ENCODE measurements around the gene RFX2. TPM values are rescaled to one million over a fixed set of nuclear protein-coding genes. Genes with fewer than 3 reads are reported as not detected.

Gene RFX2
- total RNA-seq, 1 experiment from 2014 or later: 10.5 TPM

GRCh38 chr19:6101291-6101825 is 8.9 kb downstream of the RFX2 start:
- Histone ChIP-seq H3K27me3 (ENCODE audit: low read length) (no peaks in the 10 kb centered on the region), H3K27ac (ENCODE audit: low read length) (no peak overlapping the region), H3K4me3 (ENCODE audit: low read length) (no peak overlapping the region), H3F3A (ENCODE audit: low read length, unreplicated experiment) (no peaks in the 10 kb centered on the region), H3K79me2 (ENCODE audit: low read length) (no peaks in the 10 kb centered on the region), H3K9me3 (ENCODE audit: low read length) (no peaks in the 10 kb centered on the region), H3K9ac (ENCODE audit: low read length) (no peak overlapping the region), H2AFZ (ENCODE audit: low read length) (no peak overlapping the region), H3K4me1 (ENCODE audit: insufficient read depth, low read length) (peaks cover 13% of the 10 kb centered on the region), H3K9me2 (replicated peaks; ENCODE audit: low read length) (no peaks in the 10 kb centered on the region), H3K36me3 (ENCODE audit: low read depth, low read length) (no peaks in the 10 kb centered on the region), H3K4me2 (ENCODE audit: low read length) (no peak overlapping the region), H4K20me1 (ENCODE audit: low read length) (no peaks in the 10 kb centered on the region)
- TF ChIP-seq EZH2 (IDR thresholded peaks at IDR 0.05; ENCODE audit: low read length, unreplicated experiment) (no peak), EZH2phosphoT487 (IDR thresholded peaks at IDR 0.05; ENCODE audit: borderline replicate concordance, low read length) (no peak)
- TF ChIP-seq, protein P1, sequence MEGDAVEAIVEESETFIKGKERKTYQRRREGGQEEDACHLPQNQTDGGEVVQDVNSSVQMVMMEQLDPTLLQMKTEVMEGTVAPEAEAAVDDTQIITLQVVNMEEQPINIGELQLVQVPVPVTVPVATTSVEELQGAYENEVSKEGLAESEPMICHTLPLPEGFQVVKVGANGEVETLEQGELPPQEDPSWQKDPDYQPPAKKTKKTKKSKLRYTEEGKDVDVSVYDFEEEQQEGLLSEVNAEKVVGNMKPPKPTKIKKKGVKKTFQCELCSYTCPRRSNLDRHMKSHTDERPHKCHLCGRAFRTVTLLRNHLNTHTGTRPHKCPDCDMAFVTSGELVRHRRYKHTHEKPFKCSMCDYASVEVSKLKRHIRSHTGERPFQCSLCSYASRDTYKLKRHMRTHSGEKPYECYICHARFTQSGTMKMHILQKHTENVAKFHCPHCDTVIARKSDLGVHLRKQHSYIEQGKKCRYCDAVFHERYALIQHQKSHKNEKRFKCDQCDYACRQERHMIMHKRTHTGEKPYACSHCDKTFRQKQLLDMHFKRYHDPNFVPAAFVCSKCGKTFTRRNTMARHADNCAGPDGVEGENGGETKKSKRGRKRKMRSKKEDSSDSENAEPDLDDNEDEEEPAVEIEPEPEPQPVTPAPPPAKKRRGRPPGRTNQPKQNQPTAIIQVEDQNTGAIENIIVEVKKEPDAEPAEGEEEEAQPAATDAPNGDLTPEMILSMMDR (conservative IDR thresholded peaks at IDR 0.05; ENCODE audit: low read depth, low read length): no peak
- DNase-seq (no peak), ATAC-seq (no peak)
- intact Hi-C loops (cut with micrococcal nuclease): no loop called here
- no TSS peak for BruUV-seq (replicated peaks)
- POLR2A ChIA-PET (ENCODE audit: unreplicated experiment): no interaction called here
- CTCF ChIA-PET: no interaction called here

- Histone ChIP-seq H3K4me3 (ENCODE audit: low read length) (no peak overlapping the region), H3K4me1 (ENCODE audit: insufficient read depth, low read length) (peaks cover 13% of the 10 kb centered on the region), H3K27me3 (ENCODE audit: low read length) (no peaks in the 10 kb centered on the region), H4K20me1 (ENCODE audit: low read length) (no peaks in the 10 kb centered on the region), H3K79me2 (ENCODE audit: low read length) (no peaks in the 10 kb centered on the region), H3K4me2 (ENCODE audit: low read length) (no peak overlapping the region), H3K9me3 (ENCODE audit: low read length) (no peaks in the 10 kb centered on the region), H3F3A (ENCODE audit: low read length, unreplicated experiment) (no peaks in the 10 kb centered on the region), H2AFZ (ENCODE audit: low read length) (no peak overlapping the region), H3K9me2 (replicated peaks; ENCODE audit: low read length) (no peaks in the 10 kb centered on the region), H3K36me3 (ENCODE audit: low read depth, low read length) (no peaks in the 10 kb centered on the region), H3K27ac (ENCODE audit: low read length) (no peak overlapping the region), H3K9ac (ENCODE audit: low read length) (no peak overlapping the region)
- BruUV-seq (replicated peaks): no TSS peak
- DNase-seq (no peak), ATAC-seq (no peak)
- ChIA-PET CTCF (no interaction called here), POLR2A (ENCODE audit: unreplicated experiment) (no interaction called here)
- intact Hi-C loops (cut with micrococcal nuclease): no loop called here
- TF ChIP-seq EZH2phosphoT487 (IDR thresholded peaks at IDR 0.05; ENCODE audit: borderline replicate concordance, low read length) (no peak), EZH2 (IDR thresholded peaks at IDR 0.05; ENCODE audit: low read length, unreplicated experiment) (no peak)
- TF ChIP-seq, protein P1 (conservative IDR thresholded peaks at IDR 0.05; ENCODE audit: low read depth, low read length): no peak
Measured at GRCh38 chr19:6100284-6100915, 9.9 kb downstream of the RFX2 start.

- no peaks in the 10 kb centered on the region for H3K36me3 ChIP-seq (ENCODE audit: low read depth, low read length)
- ATAC-seq (no peak), DNase-seq (no peak)
- ChIA-PET POLR2A (ENCODE audit: unreplicated experiment) (no interaction called here), CTCF (no interaction called here)
- H3K4me1 ChIP-seq (ENCODE audit: insufficient read depth, low read length): peaks cover 13% of the 10 kb centered on the region
- H3K9me3 ChIP-seq (ENCODE audit: low read length): no peaks in the 10 kb centered on the region
- H4K20me1 ChIP-seq (ENCODE audit: low read length): no peaks in the 10 kb centered on the region
- H2AFZ ChIP-seq (ENCODE audit: low read length): no peak overlapping the region
- intact Hi-C loops (cut with micrococcal nuclease): no loop called here
- no peak overlapping the region for H3K4me3 ChIP-seq (ENCODE audit: low read length)
- H3K27ac ChIP-seq (ENCODE audit: low read length): no peak overlapping the region
- no peaks in the 10 kb centered on the region for H3K27me3 ChIP-seq (ENCODE audit: low read length)
- no peaks in the 10 kb centered on the region for H3K9me2 ChIP-seq (replicated peaks; ENCODE audit: low read length)
- no peaks in the 10 kb centered on the region for H3K79me2 ChIP-seq (ENCODE audit: low read length)
- TF ChIP-seq, protein P1 (conservative IDR thresholded peaks at IDR 0.05; ENCODE audit: low read depth, low read length): no peak
- no peak overlapping the region for H3K4me2 ChIP-seq (ENCODE audit: low read length)
- H3F3A ChIP-seq (ENCODE audit: low read length, unreplicated experiment): no peaks in the 10 kb centered on the region
- BruUV-seq (replicated peaks): no TSS peak
- H3K9ac ChIP-seq (ENCODE audit: low read length): no peak overlapping the region
Measured at GRCh38 chr19:6099599-6099998, 10.7 kb downstream of the RFX2 start.

Measured in PC-3 (cell line).